Astrocyte (in vitro differentiated cells and primary cell): ENCODE results near the gene ZNF618.

Source experiments
- EZH2 ChIP-seq: IDR thresholded peaks from 2 replicates; pipeline ENCODE4 v1.6.1; 2012; ENCODE audit warnings: mild to moderate bottlenecking, low read length, inconsistent platforms; ENCODE audit not compliant: insufficient read depth
- TF ChIP-seq, protein P1 (sequence below): IDR thresholded peaks from 2 replicates; pipeline ENCODE4 v1.5.1; 2011; ENCODE audit warnings: low read depth, mild to moderate bottlenecking, inconsistent platforms, low read length, moderate library complexity; ENCODE audit not compliant: insufficient read depth

DNA sequence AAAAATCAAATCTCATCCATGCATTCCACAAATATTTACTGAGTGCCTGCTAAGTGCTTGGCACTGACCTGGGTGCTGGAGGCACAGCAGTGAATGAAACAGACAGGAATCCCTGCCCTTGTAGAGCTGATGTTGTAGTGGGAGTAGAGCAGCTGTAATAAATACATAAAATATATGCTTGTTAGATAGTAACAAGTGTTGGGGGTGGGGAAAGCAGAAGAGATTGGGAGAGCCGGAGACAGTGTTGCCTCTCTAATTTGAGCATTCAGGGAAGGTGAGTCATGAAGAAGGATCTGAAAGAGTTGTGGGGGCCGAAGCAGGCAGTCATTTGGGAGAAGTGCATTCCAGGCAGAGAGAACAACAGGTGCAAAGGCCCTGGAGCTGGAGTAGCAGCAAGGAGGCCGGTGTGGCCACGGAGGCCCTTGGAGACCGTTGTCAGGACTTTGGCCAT, 97.9 kb downstream of the ZNF618 start:
- TF ChIP-seq, protein P1, sequence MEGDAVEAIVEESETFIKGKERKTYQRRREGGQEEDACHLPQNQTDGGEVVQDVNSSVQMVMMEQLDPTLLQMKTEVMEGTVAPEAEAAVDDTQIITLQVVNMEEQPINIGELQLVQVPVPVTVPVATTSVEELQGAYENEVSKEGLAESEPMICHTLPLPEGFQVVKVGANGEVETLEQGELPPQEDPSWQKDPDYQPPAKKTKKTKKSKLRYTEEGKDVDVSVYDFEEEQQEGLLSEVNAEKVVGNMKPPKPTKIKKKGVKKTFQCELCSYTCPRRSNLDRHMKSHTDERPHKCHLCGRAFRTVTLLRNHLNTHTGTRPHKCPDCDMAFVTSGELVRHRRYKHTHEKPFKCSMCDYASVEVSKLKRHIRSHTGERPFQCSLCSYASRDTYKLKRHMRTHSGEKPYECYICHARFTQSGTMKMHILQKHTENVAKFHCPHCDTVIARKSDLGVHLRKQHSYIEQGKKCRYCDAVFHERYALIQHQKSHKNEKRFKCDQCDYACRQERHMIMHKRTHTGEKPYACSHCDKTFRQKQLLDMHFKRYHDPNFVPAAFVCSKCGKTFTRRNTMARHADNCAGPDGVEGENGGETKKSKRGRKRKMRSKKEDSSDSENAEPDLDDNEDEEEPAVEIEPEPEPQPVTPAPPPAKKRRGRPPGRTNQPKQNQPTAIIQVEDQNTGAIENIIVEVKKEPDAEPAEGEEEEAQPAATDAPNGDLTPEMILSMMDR = no peak
- no peak for TF ChIP-seq EZH2
